Smooth muscle cell (in vitro differentiated cells): Measurements from ENCODE around the gene ARV1. TPM values are rescaled to one million over a fixed set of nuclear protein-coding genes. Genes with fewer than 3 reads are reported as not detected.
"Not testable (repeated sequence)": the region's sequence is repeated elsewhere in the genome, so short reads cannot be mapped to it uniquely, and the experiment has no call there.

ENCODE experiments used
- DNase-seq: peaks from one replicate; lab custom pipeline; 2025; ENCODE audit not compliant: unreplicated experiment; lab: John Stamatoyannopoulos, UW
- H2AFZ ChIP-seq: fragments of 200-600 bp; sonication (generic); 2 replicates; pipeline ENCODE4 v1.6.0; 2016; ENCODE audit warnings: antibody characterized with exemption, low read depth, mild to moderate bottlenecking
- H3F3A ChIP-seq: fragments of 200-600 bp; sonication (generic); 2 replicates; pipeline ENCODE4 v1.6.0; 2017; ENCODE audit warnings: antibody characterized with exemption, low read depth
- H3K27ac ChIP-seq: fragments of 200-600 bp; sonication (generic); 2 replicates; pipeline ENCODE4 v1.5.1; 2016; ENCODE audit warnings: low read depth, mild to moderate bottlenecking
- H3K27me3 ChIP-seq: fragments of 200-600 bp; sonication (generic); 2 replicates; pipeline ENCODE4 v1.6.1; 2016; ENCODE audit warnings: low read depth, mild to moderate bottlenecking
- H3K36me3 ChIP-seq: fragments of 200-600 bp; sonication (generic); 2 replicates; pipeline ENCODE4 v1.5.1; 2016; ENCODE audit warnings: low read depth
- H3K4me1 ChIP-seq: fragments of 200-600 bp; sonication (generic); 2 replicates; pipeline ENCODE4 v1.5.1; 2016; ENCODE audit warnings: low read depth
- H3K4me2 ChIP-seq: fragments of 200-600 bp; sonication (generic); 2 replicates; pipeline ENCODE4 v1.6.0; 2016; ENCODE audit warnings: mild to moderate bottlenecking
- H3K4me3 ChIP-seq: fragments of 200-600 bp; sonication (generic); 2 replicates; pipeline ENCODE4 v1.5.1; 2016; ENCODE audit warnings: mild to moderate bottlenecking
- H3K79me2 ChIP-seq: fragments of 200-600 bp; sonication (generic); 2 replicates; pipeline ENCODE4 v1.6.0; 2016; ENCODE audit warnings: low read depth, mild to moderate bottlenecking
- H3K9ac ChIP-seq: fragments of 200-600 bp; sonication (generic); 2 replicates; pipeline ENCODE4 v1.6.0; 2016; ENCODE audit warnings: low read depth
- H3K9me3 ChIP-seq: fragments of 200-600 bp; sonication (generic); replicated peaks from 2 replicates; pipeline ENCODE4 v1.5.1; 2016; ENCODE audit warnings: low read depth
- H4K20me1 ChIP-seq: fragments of 200-600 bp; sonication (generic); 2 replicates; pipeline ENCODE4 v1.6.0; 2016; ENCODE audit warnings: low read depth
- CTCF ChIP-seq: fragments of 200-600 bp; sonication (generic); IDR thresholded peaks from 2 replicates; pipeline ENCODE4 v1.5.1; 2017; ENCODE audit warnings: borderline replicate concordance, mild to moderate bottlenecking, antibody characterized with exemption; ENCODE audit not compliant: insufficient read depth, poor library complexity, severe bottlenecking
- WGBS: methylation state at CpG from one replicate; pipeline ENCODE4 v1.1.7; 2016; ENCODE audit warnings: low lambda C conversion rate; 5-methylcytosine and 5-hydroxymethylcytosine counted together
- polyA plus RNA-seq: library from polyadenylated mRNA; unstranded; fragments of >200 nt; fragmentation: Nextera tagmentation; extraction: Ambion mirVana; gene quantifications from 2 replicates; pipeline ENCODE4 v1.2.1, GENCODE V29; 2016
- total RNA-seq: library from RNA; depleted of rRNA; stranded (reverse); fragments of >200 nt; gene quantifications from 2 replicates; pipeline ENCODE4 v1.2.3, GENCODE V29; 2014

The ARV1 gene
- total and polyA plus RNA-seq, 2 experiments from 2014 or later: 7.4 to 12.5 TPM

GRCh38 chr1:230994860-230995259 is 16.0 kb downstream of the ARV1 start:
- no peak for DNase-seq
- Histone ChIP-seq H3K27me3 (no peaks in the 10 kb centered on the region), H3K4me1 (no peaks in the 10 kb centered on the region), H3K36me3 (peaks cover under 1% of the 10 kb centered on the region), H3F3A (no peaks in the 10 kb centered on the region), H4K20me1 (peaks cover 4% of the 10 kb centered on the region), H3K9me3 (no peaks in the 10 kb centered on the region), H3K9ac (no peak overlapping the region), H2AFZ (no peak overlapping the region), H3K79me2 (no peaks in the 10 kb centered on the region), H3K27ac (no peak overlapping the region), H3K4me3 (no peak overlapping the region), H3K4me2 (no peak overlapping the region)
- 88% methylated on average over 1 of the region's 1 CpG for WGBS
- no peak for TF ChIP-seq CTCF

GRCh38 chr1:231000201-231000600 is 21.3 kb downstream of the ARV1 start:
- Histone ChIP-seq H3K27me3 (no peaks in the 10 kb centered on the region), H3K4me1 (no peaks in the 10 kb centered on the region), H2AFZ (no peak overlapping the region), H3K36me3 (peaks cover 12% of the 10 kb centered on the region), H3K4me3 (no peak overlapping the region), H4K20me1 (no peaks in the 10 kb centered on the region), H3K9me3 (no peaks in the 10 kb centered on the region), H3K27ac (no peak overlapping the region), H3K79me2 (no peaks in the 10 kb centered on the region), H3K9ac (no peak overlapping the region), H3F3A (no peaks in the 10 kb centered on the region), H3K4me2 (no peak overlapping the region)
- 93% methylated on average over 4 of the region's 4 CpGs for WGBS
- no peak for DNase-seq
- no peak for TF ChIP-seq CTCF

- H3K79me2 ChIP-seq: no peaks in the 10 kb centered on the region
- DNase-seq: no peak
- no peaks in the 10 kb centered on the region for H3K9me3 ChIP-seq
- no peak overlapping the region for H3K4me3 ChIP-seq
- no peaks in the 10 kb centered on the region for H3K4me1 ChIP-seq
- no peak overlapping the region for H2AFZ ChIP-seq
- no peak overlapping the region for H3K4me2 ChIP-seq
- no peak for TF ChIP-seq CTCF
- no peak overlapping the region for H3K9ac ChIP-seq
- H3F3A ChIP-seq: no peaks in the 10 kb centered on the region
- H4K20me1 ChIP-seq: no peaks in the 10 kb centered on the region
- H3K27ac ChIP-seq: no peak overlapping the region
- WGBS: 100% methylated on average over 1 of the region's 1 CpG
- H3K27me3 ChIP-seq: no peaks in the 10 kb centered on the region
- peaks cover 12% of the 10 kb centered on the region for H3K36me3 ChIP-seq
Observed at GRCh38 chr1:231000639-231001038, 21.7 kb downstream of the ARV1 start.

- H3K4me3 ChIP-seq: no peak overlapping the region
- no peak for DNase-seq
- H3K27ac ChIP-seq: no peak overlapping the region
- no peak overlapping the region for H3K4me2 ChIP-seq
- TF ChIP-seq CTCF: no peak
- H3F3A ChIP-seq: no peaks in the 10 kb centered on the region
- no peaks in the 10 kb centered on the region for H4K20me1 ChIP-seq
- H2AFZ ChIP-seq: no peak overlapping the region
- H3K79me2 ChIP-seq: no peaks in the 10 kb centered on the region
- H3K36me3 ChIP-seq: peaks cover 12% of the 10 kb centered on the region
- no peaks in the 10 kb centered on the region for H3K27me3 ChIP-seq
- no peak overlapping the region for H3K9ac ChIP-seq
- H3K9me3 ChIP-seq: no peaks in the 10 kb centered on the region
- no peaks in the 10 kb centered on the region for H3K4me1 ChIP-seq
Observed at GRCh38 chr1:231001892-231002291, 23.0 kb downstream of the ARV1 start.

- H4K20me1 ChIP-seq, H3K9ac ChIP-seq, H3K4me1 ChIP-seq, H2AFZ ChIP-seq, H3K27ac ChIP-seq, H3K27me3 ChIP-seq, H3K36me3 ChIP-seq, H3F3A ChIP-seq, H3K4me3 ChIP-seq, H3K79me2 ChIP-seq, H3K4me2 ChIP-seq, H3K9me3 ChIP-seq, DNase-seq: not testable (repeated sequence)
- WGBS: 67% methylated on average over 1 of the region's 1 CpG
Observed at GRCh38 chr1:231007535-231007934, 28.6 kb downstream of the ARV1 start.
